Measurements from ENCODE around the gene VSX1. TPM values are rescaled to one million over a fixed set of nuclear protein-coding genes. Genes with fewer than 3 reads are reported as not detected.

VSX1 gene
- polyA plus RNA-seq, 1 donor (not counting 4 experiments of a cell fraction or from before 2014, with no cell fraction given) = not detected

DNA sequence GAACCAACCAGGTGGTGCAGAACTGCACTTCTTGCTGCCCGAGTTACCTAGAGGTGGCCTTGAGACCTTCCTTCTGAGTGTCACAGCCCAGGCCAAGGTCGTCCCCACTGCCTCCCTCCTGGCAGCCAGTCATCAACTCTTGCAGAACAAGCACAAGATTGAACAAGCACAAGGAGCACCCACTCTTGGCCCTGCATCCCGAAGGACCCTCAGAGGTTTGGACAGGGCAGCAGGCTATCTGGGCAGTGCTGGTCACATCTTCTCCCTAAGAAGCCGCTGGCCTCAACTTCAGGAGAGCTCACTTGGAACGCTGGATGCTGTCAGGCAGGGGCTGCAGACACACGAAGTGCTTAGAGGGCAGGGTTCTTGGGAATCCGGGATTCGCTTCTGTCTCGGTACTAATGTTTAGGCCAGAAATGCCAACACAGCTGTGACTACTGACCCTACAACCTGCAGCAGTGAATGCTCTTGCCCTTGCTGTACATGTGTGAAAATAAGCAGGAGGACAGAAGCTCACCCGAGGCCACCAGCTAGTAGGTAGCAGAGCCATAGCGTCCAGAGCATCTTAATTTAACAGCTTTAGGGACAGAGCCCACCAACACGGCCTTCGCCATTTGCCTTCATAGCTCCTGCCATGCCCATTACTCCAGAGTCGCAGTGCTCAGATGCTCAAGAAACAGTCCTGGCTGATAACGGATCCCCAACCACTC lies 20.0 kb downstream of the VSX1 start:
- DNase-seq (ENCODE audit: low read depth, low spot score) (no peak), FAIRE-seq (no peak)
- peaks cover 58% of the 10 kb centered on the region for H3K27me3 ChIP-seq (ENCODE audit: control insufficient read depth, extremely low read depth, insufficient read depth, low read length)
- H3K4me1 ChIP-seq (ENCODE audit: control insufficient read depth, extremely low read depth, insufficient read depth, low read length) = peaks cover 6% of the 10 kb centered on the region
- no peak for TF ChIP-seq EZH2 (IDR thresholded peaks at IDR 0.05; ENCODE audit: low read length)
- TF ChIP-seq, protein P1, sequence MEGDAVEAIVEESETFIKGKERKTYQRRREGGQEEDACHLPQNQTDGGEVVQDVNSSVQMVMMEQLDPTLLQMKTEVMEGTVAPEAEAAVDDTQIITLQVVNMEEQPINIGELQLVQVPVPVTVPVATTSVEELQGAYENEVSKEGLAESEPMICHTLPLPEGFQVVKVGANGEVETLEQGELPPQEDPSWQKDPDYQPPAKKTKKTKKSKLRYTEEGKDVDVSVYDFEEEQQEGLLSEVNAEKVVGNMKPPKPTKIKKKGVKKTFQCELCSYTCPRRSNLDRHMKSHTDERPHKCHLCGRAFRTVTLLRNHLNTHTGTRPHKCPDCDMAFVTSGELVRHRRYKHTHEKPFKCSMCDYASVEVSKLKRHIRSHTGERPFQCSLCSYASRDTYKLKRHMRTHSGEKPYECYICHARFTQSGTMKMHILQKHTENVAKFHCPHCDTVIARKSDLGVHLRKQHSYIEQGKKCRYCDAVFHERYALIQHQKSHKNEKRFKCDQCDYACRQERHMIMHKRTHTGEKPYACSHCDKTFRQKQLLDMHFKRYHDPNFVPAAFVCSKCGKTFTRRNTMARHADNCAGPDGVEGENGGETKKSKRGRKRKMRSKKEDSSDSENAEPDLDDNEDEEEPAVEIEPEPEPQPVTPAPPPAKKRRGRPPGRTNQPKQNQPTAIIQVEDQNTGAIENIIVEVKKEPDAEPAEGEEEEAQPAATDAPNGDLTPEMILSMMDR (optimal IDR thresholded peaks at IDR 0.05 in 1 of 3, IDR thresholded peaks at IDR 0.05 in 1 of 3, conservative IDR thresholded peaks at IDR 0.05 in 1 of 3; ENCODE audit: extremely low read depth in 1 of 3, insufficient read depth in 2 of 3, low read length in 3 of 3) = no peak
- H3K4me3 ChIP-seq (ENCODE audit: control insufficient read depth in 2 of 3, extremely low read depth in 1 of 3, insufficient read depth in 2 of 3, low read depth in 1 of 3, low read length in 3 of 3) = no peak overlapping the region
- H3K9me1 ChIP-seq (ENCODE audit: control insufficient read depth, extremely low read depth, insufficient read depth, low read length) = no peaks in the 10 kb centered on the region
- H3K27ac ChIP-seq (ENCODE audit: control insufficient read depth, insufficient read depth, low read length) = no peak overlapping the region
- no peak overlapping the region for H3K4me2 ChIP-seq (ENCODE audit: control insufficient read depth, extremely low read depth, insufficient read depth, low read depth, low read length)
- H3K9ac ChIP-seq (ENCODE audit: control insufficient read depth, extremely low read depth, insufficient read depth, low read length) = no peak overlapping the region
- no peaks in the 10 kb centered on the region for H3K79me2 ChIP-seq (ENCODE audit: control insufficient read depth, insufficient read depth, low read length)
- no peak overlapping the region for H2AFZ ChIP-seq (ENCODE audit: control insufficient read depth, low read length)
- H4K20me1 ChIP-seq (ENCODE audit: control insufficient read depth, extremely low read depth, insufficient read depth, low read length) = no peaks in the 10 kb centered on the region
- no peaks in the 10 kb centered on the region for H3K9me3 ChIP-seq (ENCODE audit: control insufficient read depth, low read depth, low read length)
- dilution Hi-C loops (cut with MboI; ENCODE audit: extremely low pct_ligation_motif_present, low sequenced_read_pairs) = no loop called here
- H3K36me3 ChIP-seq (ENCODE audit: control insufficient read depth in 2 of 2, extremely low read depth in 1 of 2, insufficient read depth in 2 of 2, low read length in 2 of 2) = no peaks in the 10 kb centered on the region

DNA sequence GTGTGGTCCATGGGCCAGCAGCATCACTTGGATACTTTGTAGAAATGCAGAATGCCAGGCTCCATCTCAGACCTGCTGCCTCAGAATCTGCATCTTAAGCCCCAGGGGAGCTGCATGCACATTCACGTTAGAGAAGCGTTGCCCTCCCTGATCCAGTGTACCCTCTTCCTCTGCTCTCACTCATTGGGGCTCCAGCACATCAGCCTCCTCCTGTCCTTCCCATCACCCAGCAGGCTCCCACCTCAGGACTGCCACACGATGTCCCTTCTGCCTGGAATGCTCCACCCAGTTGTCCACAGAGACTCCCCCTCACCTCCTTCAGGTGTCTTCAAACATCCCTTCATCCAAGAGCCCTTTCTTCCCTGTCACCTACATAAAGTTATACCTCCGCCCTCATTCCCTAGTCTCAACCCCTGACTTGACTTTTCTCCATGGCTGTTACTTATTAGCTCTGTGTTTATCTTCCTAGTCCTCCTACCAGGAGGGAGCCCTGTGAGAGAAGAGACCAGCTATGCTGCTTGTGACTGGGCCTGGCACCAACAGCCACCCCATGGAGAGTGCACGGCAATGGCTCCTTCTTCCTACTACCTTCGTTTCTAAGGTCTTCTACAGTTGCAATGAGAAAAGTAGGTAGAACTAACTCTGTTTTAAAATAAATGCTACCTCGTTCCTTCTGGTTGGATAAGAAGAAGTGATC lies 20.7 kb downstream of the VSX1 start:
- Histone ChIP-seq H3K9ac (ENCODE audit: control insufficient read depth, extremely low read depth, insufficient read depth, low read length) (no peak overlapping the region), H3K9me3 (ENCODE audit: control insufficient read depth, low read depth, low read length) (no peaks in the 10 kb centered on the region), H3K4me2 (ENCODE audit: control insufficient read depth, extremely low read depth, insufficient read depth, low read depth, low read length) (no peak overlapping the region), H3K4me1 (ENCODE audit: control insufficient read depth, extremely low read depth, insufficient read depth, low read length) (peaks cover 12% of the 10 kb centered on the region), H3K27me3 (ENCODE audit: control insufficient read depth, extremely low read depth, insufficient read depth, low read length) (peaks cover 58% of the 10 kb centered on the region), H3K36me3 (ENCODE audit: control insufficient read depth in 2 of 2, extremely low read depth in 1 of 2, insufficient read depth in 2 of 2, low read length in 2 of 2) (no peaks in the 10 kb centered on the region), H3K79me2 (ENCODE audit: control insufficient read depth, insufficient read depth, low read length) (no peaks in the 10 kb centered on the region), H3K4me3 (ENCODE audit: control insufficient read depth in 2 of 3, extremely low read depth in 1 of 3, insufficient read depth in 2 of 3, low read depth in 1 of 3, low read length in 3 of 3) (no peak overlapping the region), H2AFZ (ENCODE audit: control insufficient read depth, low read length) (no peak overlapping the region), H3K9me1 (ENCODE audit: control insufficient read depth, extremely low read depth, insufficient read depth, low read length) (no peaks in the 10 kb centered on the region), H3K27ac (ENCODE audit: control insufficient read depth, insufficient read depth, low read length) (no peak overlapping the region), H4K20me1 (ENCODE audit: control insufficient read depth, extremely low read depth, insufficient read depth, low read length) (no peaks in the 10 kb centered on the region)
- dilution Hi-C loops (cut with MboI; ENCODE audit: extremely low pct_ligation_motif_present, low sequenced_read_pairs) = no loop called here
- TF ChIP-seq, protein P1 (optimal IDR thresholded peaks at IDR 0.05 in 1 of 3, IDR thresholded peaks at IDR 0.05 in 1 of 3, conservative IDR thresholded peaks at IDR 0.05 in 1 of 3; ENCODE audit: extremely low read depth in 1 of 3, insufficient read depth in 2 of 3, low read length in 3 of 3) = no peak
- TF ChIP-seq EZH2 (IDR thresholded peaks at IDR 0.05; ENCODE audit: low read length) = no peak
- DNase-seq (ENCODE audit: low read depth, low spot score) (no peak), FAIRE-seq (no peak)
